ENCODE data around the gene TEX264.

The TEX264 gene

GRCh38 chr3:51708216-51708845, 37.3 kb downstream of the TEX264 start:
- Histone ChIP-seq H3K4me2 (ENCODE audit: insufficient read depth, low read length) (no peak overlapping the region), H2AFZ (ENCODE audit: low read depth, low read length) (no peak overlapping the region), H3K79me2 (ENCODE audit: insufficient read depth, low read length) (no peaks in the 10 kb centered on the region), H3K9me3 (ENCODE audit: insufficient read depth, low read length, severe bottlenecking) (no peaks in the 10 kb centered on the region), H3K36me3 (ENCODE audit: insufficient read depth, low read length) (peaks cover 23% of the 10 kb centered on the region), H3K4me1 (ENCODE audit: insufficient read depth, low read length) (no peaks in the 10 kb centered on the region), H3K9ac (ENCODE audit: low read depth, low read length) (no peak overlapping the region), H3K27ac (ENCODE audit: low read length) (no peak overlapping the region), H3K27me3 (ENCODE audit: insufficient read depth, low read length, poor library complexity) (no peaks in the 10 kb centered on the region), H4K20me1 (ENCODE audit: insufficient read depth, low read length) (peaks cover 22% of the 10 kb centered on the region), H3K4me3 (ENCODE audit: low read depth in 1 of 2, low read length in 2 of 2) (no peak overlapping the region)
- TF ChIP-seq CTCF (IDR thresholded peaks at IDR 0.05; ENCODE audit: borderline replicate concordance, extremely low read depth, low read length, poor library complexity, severe bottlenecking) (no peak), EZH2 (IDR thresholded peaks at IDR 0.05; ENCODE audit: borderline replicate concordance, low read depth, low read length, severe bottlenecking) (no peak)
- DNase-seq, result no peak
- ATAC-seq (ENCODE audit: insufficient read depth, low read depth), result no peak

GRCh38 chr3:51709004-51709420, 38.0 kb downstream of the TEX264 start:
- Histone ChIP-seq H3K9ac (ENCODE audit: low read depth, low read length) (no peak overlapping the region), H4K20me1 (ENCODE audit: insufficient read depth, low read length) (peaks cover 22% of the 10 kb centered on the region), H3K9me3 (ENCODE audit: insufficient read depth, low read length, severe bottlenecking) (no peaks in the 10 kb centered on the region), H2AFZ (ENCODE audit: low read depth, low read length) (no peak overlapping the region), H3K4me2 (ENCODE audit: insufficient read depth, low read length) (no peak overlapping the region), H3K4me3 (ENCODE audit: low read depth in 1 of 2, low read length in 2 of 2) (no peak overlapping the region), H3K4me1 (ENCODE audit: insufficient read depth, low read length) (no peaks in the 10 kb centered on the region), H3K27me3 (ENCODE audit: insufficient read depth, low read length, poor library complexity) (no peaks in the 10 kb centered on the region), H3K36me3 (ENCODE audit: insufficient read depth, low read length) (peaks cover 16% of the 10 kb centered on the region), H3K79me2 (ENCODE audit: insufficient read depth, low read length) (no peaks in the 10 kb centered on the region), H3K27ac (ENCODE audit: low read length) (no peak overlapping the region)
- no peak for TF ChIP-seq CTCF (IDR thresholded peaks at IDR 0.05; ENCODE audit: borderline replicate concordance, extremely low read depth, low read length, poor library complexity, severe bottlenecking)
- no peak for TF ChIP-seq EZH2 (IDR thresholded peaks at IDR 0.05; ENCODE audit: borderline replicate concordance, low read depth, low read length, severe bottlenecking)
- no peak for ATAC-seq (ENCODE audit: insufficient read depth, low read depth)
- no peak for DNase-seq

- Histone ChIP-seq H4K20me1 (ENCODE audit: insufficient read depth, low read length) (peaks cover 19% of the 10 kb centered on the region), H3K27me3 (ENCODE audit: insufficient read depth, low read length, poor library complexity) (no peaks in the 10 kb centered on the region), H2AFZ (ENCODE audit: low read depth, low read length) (no peak overlapping the region), H3K27ac (ENCODE audit: low read length) (no peak overlapping the region), H3K79me2 (ENCODE audit: insufficient read depth, low read length) (no peaks in the 10 kb centered on the region), H3K4me1 (ENCODE audit: insufficient read depth, low read length) (no peaks in the 10 kb centered on the region), H3K9me3 (ENCODE audit: insufficient read depth, low read length, severe bottlenecking) (no peaks in the 10 kb centered on the region), H3K4me2 (ENCODE audit: insufficient read depth, low read length) (no peak overlapping the region), H3K4me3 (ENCODE audit: low read depth in 1 of 2, low read length in 2 of 2) (no peak overlapping the region), H3K36me3 (ENCODE audit: insufficient read depth, low read length) (peaks cover 9% of the 10 kb centered on the region), H3K9ac (ENCODE audit: low read depth, low read length) (no peak overlapping the region)
- TF ChIP-seq CTCF (IDR thresholded peaks at IDR 0.05; ENCODE audit: borderline replicate concordance, extremely low read depth, low read length, poor library complexity, severe bottlenecking), result no peak
- ATAC-seq (ENCODE audit: insufficient read depth, low read depth) (no peak), DNase-seq (no peak)
Observed at GRCh38 chr3:51709675-51710074, 38.6 kb downstream of the TEX264 start.
